Fibroblast of the aortic adventitia (primary cell): ENCODE data around the gene MFGE8. TPM values are rescaled to one million over a fixed set of nuclear protein-coding genes. Genes with fewer than 3 reads are reported as not detected.
"Not testable (repeated sequence)": the region's sequence is repeated elsewhere in the genome, so short reads cannot be mapped to it uniquely, and the experiment has no call there.

Experiments
- DNase-seq: peaks from one replicate; pipeline ENCODE4 v3.0.0-alpha.2; 2010; ENCODE audit warnings: low read depth
- H3K4me3 ChIP-seq: 2 replicates; pipeline ENCODE4 v1.5.1; 2011; ENCODE audit warnings: low read depth, mild to moderate bottlenecking, control low read depth, low read length, moderate library complexity
- total RNA-seq: library from RNA; depleted of rRNA; stranded (reverse); fragments of >200 nt; gene quantifications from 2 replicates; pipeline ENCODE4 v1.2.3, GENCODE V29; 2012; ENCODE audit warnings: low replicate concordance
- TF ChIP-seq, protein P1 (sequence below): IDR thresholded peaks from 2 replicates; pipeline ENCODE4 v1.5.1; 2011; ENCODE audit warnings: mild to moderate bottlenecking, low read length, control low read depth, inconsistent platforms; ENCODE audit not compliant: insufficient read depth

Gene MFGE8
- total RNA-seq, 1 donor = 59.5 TPM

DNA sequence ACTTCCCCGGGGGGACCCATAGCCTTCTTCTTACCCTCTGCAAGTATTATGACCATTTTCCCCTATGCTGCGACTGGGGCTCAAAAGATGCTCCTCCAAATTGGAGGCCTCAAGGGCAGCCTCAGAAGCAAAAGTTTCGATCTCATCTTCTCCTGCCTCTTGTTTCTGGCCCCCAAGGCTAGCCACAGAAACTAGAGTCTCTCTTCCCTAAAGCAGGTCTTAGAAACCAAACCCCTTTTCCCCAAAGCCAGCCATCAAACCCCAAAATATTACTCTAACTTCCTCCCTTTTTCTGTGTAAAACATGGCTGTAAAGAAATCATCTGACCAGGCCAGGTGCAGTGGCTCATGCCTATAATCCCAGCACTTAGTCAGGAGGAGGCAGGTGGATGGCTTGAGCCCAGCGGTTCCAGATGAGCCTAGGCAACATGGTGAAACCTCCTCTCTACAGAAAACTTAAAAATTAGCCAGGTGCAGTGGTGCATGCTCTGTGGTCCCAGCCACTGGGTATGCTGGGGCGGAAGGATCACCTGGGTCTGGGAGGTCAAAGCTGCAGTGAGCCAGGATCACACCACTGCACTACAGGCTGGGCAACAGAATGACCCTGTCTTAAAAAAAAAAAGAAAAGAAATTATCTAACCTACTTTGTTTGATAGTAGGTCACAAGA, 36.7 kb upstream of the MFGE8 start:
- no peak overlapping the region for H3K4me3 ChIP-seq
- TF ChIP-seq, protein P1, sequence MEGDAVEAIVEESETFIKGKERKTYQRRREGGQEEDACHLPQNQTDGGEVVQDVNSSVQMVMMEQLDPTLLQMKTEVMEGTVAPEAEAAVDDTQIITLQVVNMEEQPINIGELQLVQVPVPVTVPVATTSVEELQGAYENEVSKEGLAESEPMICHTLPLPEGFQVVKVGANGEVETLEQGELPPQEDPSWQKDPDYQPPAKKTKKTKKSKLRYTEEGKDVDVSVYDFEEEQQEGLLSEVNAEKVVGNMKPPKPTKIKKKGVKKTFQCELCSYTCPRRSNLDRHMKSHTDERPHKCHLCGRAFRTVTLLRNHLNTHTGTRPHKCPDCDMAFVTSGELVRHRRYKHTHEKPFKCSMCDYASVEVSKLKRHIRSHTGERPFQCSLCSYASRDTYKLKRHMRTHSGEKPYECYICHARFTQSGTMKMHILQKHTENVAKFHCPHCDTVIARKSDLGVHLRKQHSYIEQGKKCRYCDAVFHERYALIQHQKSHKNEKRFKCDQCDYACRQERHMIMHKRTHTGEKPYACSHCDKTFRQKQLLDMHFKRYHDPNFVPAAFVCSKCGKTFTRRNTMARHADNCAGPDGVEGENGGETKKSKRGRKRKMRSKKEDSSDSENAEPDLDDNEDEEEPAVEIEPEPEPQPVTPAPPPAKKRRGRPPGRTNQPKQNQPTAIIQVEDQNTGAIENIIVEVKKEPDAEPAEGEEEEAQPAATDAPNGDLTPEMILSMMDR = no peak
- no peak for DNase-seq

DNA sequence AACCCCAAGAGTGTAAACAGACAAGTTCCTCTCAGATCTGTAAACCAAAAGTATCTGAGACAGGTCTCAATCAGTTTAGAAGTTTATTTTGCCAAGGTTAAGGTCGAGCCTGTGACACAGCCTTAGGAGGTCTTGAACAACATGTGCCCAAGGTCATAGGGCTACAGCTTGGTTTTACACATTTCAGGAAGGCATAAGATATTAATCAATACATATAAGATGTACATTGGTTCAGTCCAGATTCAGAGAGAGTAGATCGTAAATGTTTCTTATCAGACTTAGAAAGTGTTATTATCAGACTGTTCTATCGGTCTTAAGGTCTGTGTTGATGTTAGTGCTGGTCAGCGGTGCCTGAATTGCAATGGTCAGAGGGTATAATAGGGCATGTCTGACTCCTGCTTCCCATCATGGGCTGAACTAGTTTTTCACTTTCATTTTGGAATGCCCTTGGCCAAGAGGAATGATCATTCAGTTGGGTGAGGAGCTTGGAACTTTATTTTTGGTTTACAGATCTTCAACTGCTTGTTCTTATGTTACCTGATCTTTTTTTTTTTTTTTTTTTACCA, 27.0 kb upstream of the MFGE8 start:
- no peak overlapping the region for H3K4me3 ChIP-seq
- no peak for DNase-seq
- TF ChIP-seq, protein P1 = no peak

DNA sequence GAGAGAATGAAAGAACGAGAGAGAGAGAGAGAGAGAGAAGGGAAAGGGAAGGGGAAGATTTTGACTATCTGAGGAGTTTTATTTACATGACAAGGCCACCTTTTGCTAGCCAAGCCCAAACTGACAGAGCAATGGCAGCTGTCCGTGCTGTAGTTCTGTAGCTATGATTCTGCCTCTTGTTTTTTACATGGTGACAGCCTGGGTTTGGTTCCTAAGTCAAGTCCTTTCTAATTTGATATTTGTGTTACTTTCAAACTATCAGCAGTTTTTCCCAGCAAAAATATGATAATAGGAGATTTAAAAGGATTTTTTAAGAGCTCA, 26.3 kb upstream of the MFGE8 start:
- no peak for DNase-seq
- TF ChIP-seq, protein P1 = no peak

DNA sequence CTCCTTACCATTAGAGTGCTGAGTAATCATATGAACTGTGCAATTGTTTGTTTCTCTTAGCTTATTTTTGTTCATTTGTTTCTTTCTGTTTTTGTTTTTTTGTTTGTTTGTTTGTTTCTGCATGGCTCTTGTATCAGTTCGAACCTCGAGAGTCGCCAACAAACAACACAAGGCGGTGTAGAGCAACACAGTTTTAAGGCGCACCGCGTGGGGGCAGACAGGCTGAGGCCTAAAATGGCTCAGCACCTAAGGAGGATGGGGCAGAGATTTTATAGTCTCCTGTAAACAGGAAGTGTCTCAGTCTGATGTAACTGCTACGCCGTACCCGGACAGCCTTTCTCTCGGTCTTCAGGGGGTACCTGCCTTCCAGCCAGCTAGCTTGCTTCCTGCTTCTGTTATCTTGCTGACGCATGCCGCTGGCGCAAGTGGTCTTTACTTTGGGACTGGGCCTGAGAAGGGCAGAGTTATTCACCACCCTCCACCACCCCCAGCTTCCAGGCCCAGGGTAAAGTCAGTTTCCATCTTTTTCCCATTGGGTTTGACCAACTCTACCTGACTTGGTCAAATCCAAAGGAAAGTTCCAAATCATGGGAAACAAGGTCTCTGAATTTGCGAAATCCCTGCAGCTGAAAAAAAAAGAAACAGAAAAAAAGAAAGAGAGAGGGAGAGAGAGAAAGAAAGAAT, 25.8 kb upstream of the MFGE8 start:
- peak; percentile 24 for DNase-seq
- no peak overlapping the region for H3K4me3 ChIP-seq
- TF ChIP-seq, protein P1 = no peak

More for the DNA sequence above, 26.3 kb upstream of the MFGE8 start:
- H3K4me3 ChIP-seq = no peak overlapping the region

- DNase-seq, H3K4me3 ChIP-seq: not testable (repeated sequence)
These were observed 21.3 kb upstream of the MFGE8 start for GRCh38 chr15:88934449-88934848.

DNA sequence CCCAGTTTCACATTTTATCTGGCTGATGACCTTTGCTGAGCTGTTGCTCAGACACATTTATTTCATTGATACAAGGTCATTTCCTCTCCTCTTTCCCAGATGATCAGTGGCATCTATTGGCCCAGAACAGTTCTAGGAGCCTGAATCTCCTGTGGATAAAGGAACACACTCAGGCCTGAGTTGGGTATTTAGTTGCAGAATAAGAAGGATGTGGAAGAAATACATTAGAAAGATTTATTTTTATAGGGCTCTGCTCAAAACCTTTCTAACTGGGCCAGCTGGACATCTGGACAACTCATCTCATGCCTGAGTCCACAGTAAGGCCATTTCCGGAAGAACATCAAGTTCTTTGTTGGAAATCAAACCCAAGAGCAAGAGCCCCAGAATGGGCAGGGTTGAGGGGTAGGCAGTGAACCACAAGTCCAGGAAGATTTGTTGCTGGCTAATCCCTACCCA, 19.7 kb upstream of the MFGE8 start:
- TF ChIP-seq, protein P1 = no peak
- no peak for DNase-seq
- H3K4me3 ChIP-seq = no peak overlapping the region

DNA sequence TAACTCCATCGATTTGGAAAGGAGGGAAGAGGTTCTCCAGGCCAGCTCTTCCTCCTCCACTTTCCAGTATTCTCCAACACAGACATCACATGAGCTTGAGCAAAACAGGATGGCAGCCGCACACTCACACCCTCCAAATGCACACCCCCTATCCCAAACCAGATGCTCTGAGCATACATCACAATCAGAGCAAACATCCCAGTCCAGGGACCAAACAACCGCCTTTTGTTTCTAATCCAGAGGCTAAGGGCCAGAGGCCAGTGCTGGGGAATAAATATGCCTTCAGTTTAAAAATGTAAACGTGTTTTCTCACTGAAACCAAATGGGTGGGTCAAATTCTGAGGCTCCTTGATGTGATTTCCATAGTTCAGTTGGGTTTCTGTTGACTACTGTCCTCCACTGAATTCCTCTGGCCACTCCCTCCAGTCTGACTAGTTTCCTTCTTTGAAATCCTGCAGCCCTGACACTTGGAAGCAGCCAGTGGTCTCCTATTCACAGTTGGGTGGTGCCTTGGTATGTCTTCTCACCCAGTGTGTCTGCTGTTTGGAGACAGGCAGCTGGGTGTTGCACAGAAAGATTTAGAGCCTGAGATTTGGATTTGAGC, 19.2 kb upstream of the MFGE8 start:
- TF ChIP-seq, protein P1 = no peak
- DNase-seq = peak; percentile 26
- H3K4me3 ChIP-seq = no peak overlapping the region
